ENCODE measurements around the gene C1QL4.
"Not testable (repeated sequence)": the region's sequence is repeated elsewhere in the genome, so short reads cannot be mapped to it uniquely, and the experiment has no call there.

Gene C1QL4

DNA sequence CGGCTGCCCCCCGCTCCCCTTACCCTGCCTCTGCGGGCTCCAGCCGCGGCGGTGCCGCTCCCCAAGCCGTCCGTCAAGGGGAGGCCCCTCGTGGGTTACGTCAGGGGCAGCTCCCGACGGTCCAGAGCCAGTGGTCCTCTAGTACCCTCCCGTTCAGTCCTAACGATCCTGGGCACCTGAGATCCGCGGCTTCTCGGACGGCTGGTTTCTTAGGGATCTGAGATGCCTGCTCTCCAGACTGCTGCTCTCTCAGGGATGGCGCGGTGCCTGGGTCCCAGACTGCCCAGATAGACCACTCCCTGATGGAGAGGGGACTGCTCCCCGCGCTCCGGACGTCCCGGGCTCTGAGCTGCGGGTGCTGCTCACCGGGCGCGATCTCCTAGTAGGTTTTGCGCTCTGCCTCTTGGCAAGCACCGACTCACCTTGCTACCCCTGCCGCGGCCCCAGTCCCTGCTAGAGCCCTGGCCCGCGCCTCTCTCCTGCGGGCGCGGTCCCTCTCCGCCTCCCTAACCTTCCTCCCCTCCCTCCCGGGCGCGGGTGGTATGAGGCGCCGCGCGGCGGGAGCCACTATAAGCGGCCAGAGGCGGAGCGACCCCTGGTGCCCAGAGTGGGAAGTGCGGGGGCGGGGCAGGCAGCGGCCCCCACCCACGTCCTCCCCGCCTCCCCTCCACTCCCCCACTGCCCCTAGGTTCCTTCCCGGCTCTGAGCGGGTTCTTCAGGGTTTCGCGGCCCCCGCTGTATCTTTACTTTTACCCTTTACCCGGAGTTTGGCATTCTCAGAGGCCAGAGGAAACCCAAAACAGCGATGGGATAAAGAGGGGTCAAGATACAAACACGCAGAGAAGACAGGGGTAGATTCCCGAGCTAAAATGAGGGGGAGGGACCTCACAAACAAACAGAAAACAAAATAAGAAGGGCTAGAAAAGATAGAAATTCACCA is at the start of gene C1QL4:
C1QL4 (minus strand) TSS at position 544 of the 940 bp plus-strand sequence. CDS start 711 bp downstream, outside the sequence.
- H3K4me3 ChIP-seq (replicated peaks in 1 of 2; ENCODE audit: low read depth in 2 of 2, low read length in 2 of 2), result peak within 1 kb of the TSS; percentile 43 to 45
- TF ChIP-seq, protein P1, sequence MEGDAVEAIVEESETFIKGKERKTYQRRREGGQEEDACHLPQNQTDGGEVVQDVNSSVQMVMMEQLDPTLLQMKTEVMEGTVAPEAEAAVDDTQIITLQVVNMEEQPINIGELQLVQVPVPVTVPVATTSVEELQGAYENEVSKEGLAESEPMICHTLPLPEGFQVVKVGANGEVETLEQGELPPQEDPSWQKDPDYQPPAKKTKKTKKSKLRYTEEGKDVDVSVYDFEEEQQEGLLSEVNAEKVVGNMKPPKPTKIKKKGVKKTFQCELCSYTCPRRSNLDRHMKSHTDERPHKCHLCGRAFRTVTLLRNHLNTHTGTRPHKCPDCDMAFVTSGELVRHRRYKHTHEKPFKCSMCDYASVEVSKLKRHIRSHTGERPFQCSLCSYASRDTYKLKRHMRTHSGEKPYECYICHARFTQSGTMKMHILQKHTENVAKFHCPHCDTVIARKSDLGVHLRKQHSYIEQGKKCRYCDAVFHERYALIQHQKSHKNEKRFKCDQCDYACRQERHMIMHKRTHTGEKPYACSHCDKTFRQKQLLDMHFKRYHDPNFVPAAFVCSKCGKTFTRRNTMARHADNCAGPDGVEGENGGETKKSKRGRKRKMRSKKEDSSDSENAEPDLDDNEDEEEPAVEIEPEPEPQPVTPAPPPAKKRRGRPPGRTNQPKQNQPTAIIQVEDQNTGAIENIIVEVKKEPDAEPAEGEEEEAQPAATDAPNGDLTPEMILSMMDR (IDR thresholded peaks at IDR 0.05; ENCODE audit: low read depth, low read length), result peak; percentile 85
- peak; percentile 66 to 72 for DNase-seq (ENCODE audit: low read depth in 2 of 2)

DNA sequence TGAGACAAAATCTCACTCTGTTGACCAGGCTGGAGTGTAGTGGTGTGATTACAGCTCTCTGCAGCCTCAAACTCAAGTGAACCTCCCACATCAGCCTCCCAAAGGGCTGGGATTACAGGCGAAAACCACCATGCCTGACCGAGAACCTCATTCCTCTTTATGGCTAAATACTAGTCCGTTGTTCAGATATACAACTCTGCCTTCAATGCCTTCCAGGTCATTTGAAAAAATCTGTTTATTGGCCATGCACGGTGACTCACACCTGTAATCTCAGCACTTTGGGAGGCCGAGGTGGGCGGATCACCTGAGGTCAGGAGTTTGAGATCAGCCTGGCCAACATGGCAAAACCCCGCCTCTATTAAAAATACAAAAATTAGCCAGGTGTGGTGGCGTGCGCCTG is 43.2 kb upstream of the C1QL4 start:
- DNase-seq (ENCODE audit: low read depth in 2 of 2); H3K4me3 ChIP-seq (replicated peaks in 1 of 2; ENCODE audit: low read depth in 2 of 2, low read length in 2 of 2): not testable (repeated sequence)

DNA sequence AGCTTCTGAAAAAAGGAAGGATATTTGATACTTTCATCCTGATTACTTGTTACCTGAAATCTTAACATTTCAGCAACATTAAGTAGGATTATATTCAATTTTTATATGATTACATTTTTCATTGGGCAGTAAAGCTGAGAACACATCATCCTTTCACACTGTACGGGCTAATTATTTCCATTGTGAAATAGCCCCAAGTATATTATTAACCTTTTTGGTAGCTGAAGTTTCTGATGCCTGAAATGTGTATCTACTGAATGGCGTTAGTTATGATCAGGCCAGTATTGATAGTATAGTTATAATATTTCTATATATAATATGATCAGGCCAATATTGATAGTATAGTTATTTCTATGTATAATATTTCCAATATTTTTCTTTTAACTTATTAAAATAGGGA is 40.4 kb upstream of the C1QL4 start:
- no peak for DNase-seq (ENCODE audit: low read depth in 2 of 2)
- no peak overlapping the region for H3K4me3 ChIP-seq (replicated peaks in 1 of 2; ENCODE audit: low read depth in 2 of 2, low read length in 2 of 2)
- TF ChIP-seq, protein P1 (IDR thresholded peaks at IDR 0.05; ENCODE audit: low read depth, low read length), result no peak

DNA sequence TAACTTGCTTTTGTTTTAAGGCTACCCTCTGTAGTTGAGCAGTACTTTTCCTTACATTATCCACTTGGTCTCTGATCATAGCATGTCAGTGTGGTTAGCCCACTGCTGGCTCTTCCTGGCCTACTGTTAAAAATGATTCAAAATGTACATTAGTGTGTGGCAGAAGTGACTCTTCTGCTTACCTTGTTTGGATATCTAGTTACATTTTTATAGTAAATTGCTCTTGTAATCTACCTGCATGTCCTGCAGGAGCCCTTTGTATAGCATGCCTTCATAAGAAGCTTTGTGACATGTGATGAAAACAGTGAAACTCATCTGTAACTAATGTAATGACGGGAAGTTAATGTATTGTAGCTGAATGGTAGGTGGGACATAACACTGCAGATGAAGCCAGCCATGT is 38.4 kb upstream of the C1QL4 start:
- H3K4me3 ChIP-seq (replicated peaks in 1 of 2; ENCODE audit: low read depth in 2 of 2, low read length in 2 of 2), result no peak overlapping the region
- DNase-seq (ENCODE audit: low read depth in 2 of 2), result no peak
- TF ChIP-seq, protein P1 (IDR thresholded peaks at IDR 0.05; ENCODE audit: low read depth, low read length), result no peak

DNA sequence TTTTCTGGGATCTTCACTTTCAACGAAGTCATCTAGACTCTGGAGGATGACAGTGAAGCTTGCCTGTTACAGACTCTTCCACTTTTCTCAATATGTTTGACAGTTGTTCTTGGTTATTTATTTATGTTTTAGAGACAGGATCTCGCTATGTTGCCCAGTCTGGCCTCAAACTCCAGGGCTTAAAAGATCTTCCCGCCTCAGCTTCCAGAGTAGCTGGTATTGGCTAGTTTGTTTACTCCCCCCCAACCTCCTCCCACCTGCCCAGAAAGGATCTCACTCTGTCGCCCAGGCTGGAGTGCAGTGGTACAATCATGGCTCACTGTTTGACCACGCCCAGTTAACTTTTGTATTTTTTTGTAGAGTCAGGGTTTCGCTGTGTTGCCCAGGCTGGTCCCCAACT is 33.6 kb upstream of the C1QL4 start:
- H3K4me3 ChIP-seq (replicated peaks in 1 of 2; ENCODE audit: low read depth in 2 of 2, low read length in 2 of 2), result no peak overlapping the region
- TF ChIP-seq, protein P1 (IDR thresholded peaks at IDR 0.05; ENCODE audit: low read depth, low read length), result no peak
- DNase-seq (ENCODE audit: low read depth in 2 of 2), result no peak

DNA sequence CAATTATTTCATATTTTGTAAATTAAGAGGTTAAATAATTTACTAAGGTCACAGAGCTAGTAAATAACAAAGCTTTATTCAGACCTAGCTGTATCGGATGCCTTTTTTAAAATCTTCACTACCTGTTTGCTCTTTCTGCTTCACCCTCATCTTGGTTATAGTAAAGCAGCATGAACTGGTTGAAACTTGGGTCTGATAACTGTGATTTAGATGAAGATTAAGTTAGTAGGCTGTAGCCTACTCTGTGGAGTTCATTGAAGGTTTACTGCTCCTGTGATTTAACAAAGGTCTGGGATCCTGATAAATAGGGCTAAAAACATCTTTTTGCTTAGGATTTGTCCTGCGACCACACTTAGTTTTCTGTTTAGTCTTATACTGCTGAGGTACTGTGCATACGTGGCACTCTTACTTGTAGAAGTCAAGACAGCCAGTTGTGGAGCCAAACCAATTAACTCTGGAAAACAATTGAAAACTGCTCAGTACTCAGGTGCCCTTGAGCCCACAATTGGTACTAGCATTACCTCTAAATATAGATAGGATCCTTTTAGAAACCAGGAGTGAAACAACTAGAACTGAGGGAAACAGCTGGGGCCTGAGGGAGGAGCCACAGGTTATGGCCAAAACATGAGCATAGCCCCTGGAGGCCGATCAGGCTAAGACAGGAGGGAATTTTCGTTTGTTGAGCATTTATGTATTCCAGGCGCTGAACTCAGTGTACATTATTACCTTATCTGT is 32.6 kb upstream of the C1QL4 start:
- H3K4me3 ChIP-seq (replicated peaks in 1 of 2; ENCODE audit: low read depth in 2 of 2, low read length in 2 of 2), result peak overlapping the region; percentile 15 to 22
- DNase-seq (ENCODE audit: low read depth in 2 of 2), result peak; percentile 66 to 77
- TF ChIP-seq, protein P1 (IDR thresholded peaks at IDR 0.05; ENCODE audit: low read depth, low read length), result peak; percentile 66

DNA sequence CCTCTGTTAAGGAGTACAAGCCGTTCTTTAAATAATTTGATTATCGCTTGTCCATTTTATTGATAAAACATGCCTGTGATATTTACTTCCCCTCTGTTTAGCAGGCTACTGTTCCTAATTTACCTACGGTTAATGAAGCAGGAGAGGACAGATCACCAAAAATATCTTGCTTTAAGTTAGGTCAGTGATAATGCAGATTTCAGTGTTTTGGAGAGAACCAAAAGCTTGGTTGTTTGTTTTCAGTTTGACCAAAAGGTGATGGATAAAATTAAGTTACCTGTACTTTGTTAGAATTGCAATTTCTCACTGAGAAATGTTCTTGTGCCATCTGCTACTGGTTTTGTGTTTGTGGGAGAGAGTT is 31.2 kb upstream of the C1QL4 start:
- peak overlapping the region; percentile 69 to 81 for H3K4me3 ChIP-seq (replicated peaks in 1 of 2; ENCODE audit: low read depth in 2 of 2, low read length in 2 of 2)
- TF ChIP-seq, protein P1 (IDR thresholded peaks at IDR 0.05; ENCODE audit: low read depth, low read length), result no peak
- DNase-seq (ENCODE audit: low read depth in 2 of 2), result no peak

All from cardiac fibroblast (primary cell).